Activated CD8-positive, alpha-beta T cell treated with anti-CD3 and anti-CD28 coated beads, Interleukin-2, amount 10 ng/mL, durations not matched to agents 7 days and 5 days (primary cell): ENCODE measurements around the gene SZRD1. TPM values are rescaled to one million over a fixed set of nuclear protein-coding genes. Genes with fewer than 3 reads are reported as not detected.
A peak's percentile ranks its signal among the peaks of the same experiment; 100 is the strongest.

ENCODE experiments used
- ATAC-seq: fragments of 150-1000 bp; cut with Tn5 transposase; one replicate; pipeline ENCODE4 v1.10.0; 2021; ENCODE audit warnings: moderate library complexity
- CTCF ChIA-PET: fragments of 350-600 bp; sonication (Branson Sonifier 250); formaldehyde crosslinking; loops from one replicate; lab custom pipeline; 2021; ENCODE audit warnings: antibody characterized with exemption; lab: Charles Lee
- POLR2A ChIA-PET: fragments of 350-600 bp; sonication (Branson Sonifier 250); formaldehyde crosslinking; loops from one replicate; lab custom pipeline; 2021; ENCODE audit warnings: antibody characterized with exemption; lab: Charles Lee
- DNase-seq: peaks from one replicate; pipeline ENCODE4 v3.0.0-alpha.2; 2020
- H3K27ac Mint-ChIP-seq: one replicate; pipeline ENCODE4 v1.8.0; 2021; ENCODE audit warnings: mild to moderate bottlenecking, mixed read lengths
- H3K27me3 Mint-ChIP-seq: one replicate; pipeline ENCODE4 v1.8.0; 2021; ENCODE audit warnings: low read depth, mixed read lengths
- H3K36me3 Mint-ChIP-seq: one replicate; pipeline ENCODE4 v1.8.0; 2021; ENCODE audit warnings: low read depth, mixed read lengths
- H3K4me1 Mint-ChIP-seq: one replicate; pipeline ENCODE4 v1.8.0; 2021; ENCODE audit warnings: low read depth, mixed read lengths
- H3K4me3 Mint-ChIP-seq: one replicate; pipeline ENCODE4 v1.8.0; 2021; ENCODE audit warnings: mild to moderate bottlenecking, mixed read lengths
- H3K9me3 Mint-ChIP-seq: one replicate; pipeline ENCODE4 v1.8.0; 2022; ENCODE audit warnings: mixed read lengths; ENCODE audit not compliant: insufficient read depth
- total RNA-seq, 2 experiments: library from RNA; stranded (reverse); gene quantifications; one replicate each; pipeline ENCODE4 v1.2.3, GENCODE V29; 2021

Gene SZRD1
- total RNA-seq, 2 experiments from 2014 or later = 171 to 176 TPM

- peaks cover 40% of the 10 kb centered on the region for H3K4me1 Mint-ChIP-seq
- peaks cover 37% of the 10 kb centered on the region for H3K36me3 Mint-ChIP-seq
- H3K4me3 Mint-ChIP-seq = peak overlapping the region; percentile 88
- no peaks in the 10 kb centered on the region for H3K9me3 Mint-ChIP-seq
- H3K27ac Mint-ChIP-seq = peak overlapping the region; percentile 57
- no peak for DNase-seq
- no peak for ATAC-seq
- ChIA-PET POLR2A (no interaction called here), CTCF (no interaction called here)
- H3K27me3 Mint-ChIP-seq = no peaks in the 10 kb centered on the region
Observed at GRCh38 chr1:16442941-16443340, 75.9 kb downstream of the SZRD1 start.

DNA sequence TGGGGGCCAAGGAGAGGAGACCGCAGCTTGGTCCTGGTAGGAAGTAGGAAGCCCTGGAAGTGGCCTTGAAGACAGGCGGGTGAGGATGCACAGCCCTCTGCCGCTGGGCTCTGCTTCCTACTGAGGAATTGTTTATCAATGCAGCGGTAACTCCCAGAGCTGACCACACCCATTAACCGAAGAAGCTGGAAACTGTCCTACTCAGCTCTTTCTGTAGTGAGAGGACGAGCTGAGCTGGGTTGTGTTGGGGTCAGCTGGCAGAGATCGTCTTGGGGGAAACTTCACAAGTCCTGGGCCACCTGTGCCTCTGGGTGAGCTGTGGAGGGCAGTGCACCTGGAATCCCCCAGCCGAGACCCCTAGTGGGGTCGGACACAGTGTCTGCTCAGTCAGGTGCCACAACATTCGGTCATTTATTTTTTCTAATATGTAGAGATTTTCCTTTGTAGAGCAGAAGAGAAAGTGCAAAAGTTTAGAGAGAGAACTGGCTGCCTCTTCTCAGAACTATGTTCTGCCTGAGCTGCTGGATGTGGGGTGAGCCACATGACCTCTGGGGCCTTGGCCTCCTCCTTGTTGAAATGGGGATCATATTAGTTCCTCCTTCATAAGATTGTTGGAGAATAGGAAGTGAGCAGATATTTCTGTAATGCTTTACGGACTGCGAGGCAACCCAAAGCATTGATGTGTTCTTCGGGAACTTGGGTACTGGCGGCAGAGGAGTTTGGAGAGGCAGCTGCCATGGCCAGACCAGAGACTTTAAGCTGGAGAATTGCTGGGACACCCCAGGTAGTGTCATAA lies 77.1 kb downstream of the SZRD1 start:
- ChIA-PET POLR2A (interaction anchor here (0.5 to 1.4 kb wide), 3 partner anchors 16 to 53 kb away, joined by 3 to 4 read pairs (median 3); no protein-coding TSS in a partner anchor), CTCF (interaction anchor here (1.0 to 1.3 kb wide), 2 partner anchors 23 to 80 kb away, joined by 4 to 5 read pairs; no protein-coding TSS in a partner anchor)
- Mint-ChIP-seq H3K27ac (peak overlapping the region; percentile 41), H3K4me3 (no peak overlapping the region), H3K4me1 (peaks cover 40% of the 10 kb centered on the region), H3K9me3 (no peaks in the 10 kb centered on the region), H3K27me3 (no peaks in the 10 kb centered on the region), H3K36me3 (peaks cover 49% of the 10 kb centered on the region)
- DNase-seq (no peak), ATAC-seq (no peak)

- POLR2A ChIA-PET = interaction anchor here (0.7 to 1.4 kb wide), 2 partner anchors 17 to 108 kb away, joined by 3 read pairs; no protein-coding TSS in a partner anchor
- no peak for ATAC-seq
- peaks cover 36% of the 10 kb centered on the region for H3K4me1 Mint-ChIP-seq
- H3K4me3 Mint-ChIP-seq = no peak overlapping the region
- peaks cover 57% of the 10 kb centered on the region for H3K36me3 Mint-ChIP-seq
- H3K27ac Mint-ChIP-seq = no peak overlapping the region
- CTCF ChIA-PET = interaction anchor here (1.0 to 1.3 kb wide), 2 partner anchors 24 to 80 kb away, joined by 4 to 5 read pairs; no protein-coding TSS in a partner anchor
- H3K9me3 Mint-ChIP-seq = no peaks in the 10 kb centered on the region
- DNase-seq = no peak
- H3K27me3 Mint-ChIP-seq = no peaks in the 10 kb centered on the region
Observed at GRCh38 chr1:16445052-16445451, 78.0 kb downstream of the SZRD1 start.

DNA sequence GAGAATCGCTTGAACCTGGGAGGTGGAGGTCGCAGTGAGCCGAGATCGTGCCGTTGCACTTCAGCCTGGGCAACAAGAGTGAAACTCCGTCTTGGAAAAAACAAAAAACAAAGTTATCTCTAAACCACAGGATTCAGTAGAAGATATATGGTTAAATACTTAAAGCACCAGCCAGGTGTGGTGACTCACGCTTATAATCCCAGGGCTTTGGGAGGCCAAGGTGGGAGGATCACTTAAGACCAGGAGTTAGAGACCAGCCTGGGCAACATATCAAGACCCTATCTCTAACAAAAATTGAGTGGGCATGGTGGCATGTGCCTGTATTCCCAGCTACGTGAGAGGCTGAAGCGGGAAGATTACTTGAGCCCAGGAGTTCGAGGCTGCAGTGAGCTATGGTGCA lies 79.1 kb downstream of the SZRD1 start:
- no peak for DNase-seq
- no peak overlapping the region for H3K4me3 Mint-ChIP-seq
- peaks cover 61% of the 10 kb centered on the region for H3K36me3 Mint-ChIP-seq
- ChIA-PET POLR2A (no interaction called here), CTCF (no interaction called here)
- no peak overlapping the region for H3K27ac Mint-ChIP-seq
- no peaks in the 10 kb centered on the region for H3K9me3 Mint-ChIP-seq
- ATAC-seq = no peak
- H3K4me1 Mint-ChIP-seq = peaks cover 36% of the 10 kb centered on the region
- no peaks in the 10 kb centered on the region for H3K27me3 Mint-ChIP-seq

DNA sequence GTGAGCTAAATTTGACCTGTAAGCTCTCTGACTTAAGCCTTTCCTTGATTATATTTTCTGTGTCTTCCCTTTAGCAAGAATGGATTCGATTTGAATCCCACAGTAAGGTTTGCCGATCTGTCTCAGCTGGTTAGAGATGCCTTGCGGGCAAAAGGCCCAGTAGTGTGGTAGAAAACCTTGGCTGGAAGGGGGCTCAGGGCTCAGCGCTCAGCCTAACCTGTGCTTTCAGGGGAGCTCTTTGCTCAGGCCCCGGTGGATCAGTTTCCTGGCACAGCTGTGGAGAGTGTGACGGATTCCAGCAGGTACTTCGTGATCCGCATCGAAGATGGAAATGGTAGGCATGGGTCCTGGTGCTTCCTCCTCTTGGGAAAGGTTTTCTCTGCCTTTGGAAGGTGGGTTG lies 80.6 kb downstream of the SZRD1 start:
- no peaks in the 10 kb centered on the region for H3K27me3 Mint-ChIP-seq
- ChIA-PET POLR2A (interaction anchor here (0.6 kb wide), 2 partner anchors 14 to 52 kb away, joined by 3 to 5 read pairs; no protein-coding TSS in a partner anchor), CTCF (no interaction called here)
- peaks cover 65% of the 10 kb centered on the region for H3K36me3 Mint-ChIP-seq
- no peak overlapping the region for H3K4me3 Mint-ChIP-seq
- DNase-seq = no peak
- no peak for ATAC-seq
- no peak overlapping the region for H3K27ac Mint-ChIP-seq
- peaks cover 24% of the 10 kb centered on the region for H3K4me1 Mint-ChIP-seq
- no peaks in the 10 kb centered on the region for H3K9me3 Mint-ChIP-seq

Other genes starting within 250 kb of the SZRD1 start
- not detected for gene EPHA2, start 211.2 kb upstream of the SZRD1 start, total RNA-seq
- gene ARHGEF19, start 154.6 kb upstream of the SZRD1 start, total RNA-seq = 10 to 100 TPM; 11.4 to 11.9 TPM
- 1 to 10 TPM; 5.1 to 6.1 TPM for gene CPLANE2, start 130.1 kb upstream of the SZRD1 start, total RNA-seq
- 10 to 100 TPM; 19.7 to 23.4 TPM for gene FBXO42, start 14.8 kb upstream of the SZRD1 start, total RNA-seq
- gene SPATA21, start 70.2 kb downstream of the SZRD1 start, total RNA-seq = not detected
- 10 to 100 TPM; 93.8 to 94.3 TPM for gene NECAP2, start 73.5 kb downstream of the SZRD1 start, total RNA-seq
- 1,000 to 10,000 TPM; 1,730 to 2,232 TPM for gene RNU1-1, start 147.0 kb downstream of the SZRD1 start, total RNA-seq
- gene NBPF1, start 246.3 kb downstream of the SZRD1 start, total RNA-seq = 1 to 10 TPM; 1.5 to 2.2 TPM